PFSK-1 (cell line): ENCODE results near the gene SOX8.

Experiments
- POLR2AphosphoS5 ChIP-seq: IDR thresholded peaks from 2 replicates; pipeline ENCODE4 v1.6.1; 2012; ENCODE audit warnings: low read depth, mild to moderate bottlenecking, control low read depth, low read length, moderate library complexity
- SIN3A ChIP-seq: IDR thresholded peaks from 2 replicates; pipeline ENCODE4 v1.6.1; 2012; ENCODE audit warnings: mild to moderate bottlenecking, low read length, moderate library complexity, borderline replicate concordance; ENCODE audit not compliant: insufficient read depth
- TAF1 ChIP-seq: IDR thresholded peaks from 2 replicates; pipeline ENCODE4 v1.6.1; 2012; ENCODE audit warnings: low read length, control low read depth, borderline replicate concordance; ENCODE audit not compliant: insufficient read depth

DNA sequence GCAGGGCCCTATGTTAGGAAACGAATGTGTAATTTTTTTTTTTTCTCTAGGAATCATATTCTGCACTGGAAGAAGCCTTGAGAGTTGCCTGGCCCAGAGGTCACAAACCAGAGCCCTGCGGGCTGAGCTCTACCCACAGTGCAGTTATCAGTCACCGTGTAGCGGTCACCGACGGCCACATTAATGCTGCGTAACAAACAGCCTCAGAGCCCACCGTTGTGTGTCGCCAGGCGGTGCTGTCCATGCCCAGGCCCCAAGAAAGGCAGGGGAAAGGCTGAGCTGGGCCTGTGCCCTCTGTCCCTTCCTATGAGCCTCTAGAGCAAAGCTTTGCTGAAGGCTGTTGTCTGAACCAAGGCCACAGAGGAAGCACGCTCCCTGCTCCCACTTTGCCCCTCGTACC is 6.3 kb upstream of the SOX8 start:
- no peak for TF ChIP-seq POLR2AphosphoS5
- no peak for TF ChIP-seq SIN3A
- no peak for TF ChIP-seq TAF1
